ENCODE measurements around the gene HLA-DOB.
A peak's percentile ranks its signal among the peaks of the same experiment; 100 is the strongest.

HLA-DOB gene

DNA sequence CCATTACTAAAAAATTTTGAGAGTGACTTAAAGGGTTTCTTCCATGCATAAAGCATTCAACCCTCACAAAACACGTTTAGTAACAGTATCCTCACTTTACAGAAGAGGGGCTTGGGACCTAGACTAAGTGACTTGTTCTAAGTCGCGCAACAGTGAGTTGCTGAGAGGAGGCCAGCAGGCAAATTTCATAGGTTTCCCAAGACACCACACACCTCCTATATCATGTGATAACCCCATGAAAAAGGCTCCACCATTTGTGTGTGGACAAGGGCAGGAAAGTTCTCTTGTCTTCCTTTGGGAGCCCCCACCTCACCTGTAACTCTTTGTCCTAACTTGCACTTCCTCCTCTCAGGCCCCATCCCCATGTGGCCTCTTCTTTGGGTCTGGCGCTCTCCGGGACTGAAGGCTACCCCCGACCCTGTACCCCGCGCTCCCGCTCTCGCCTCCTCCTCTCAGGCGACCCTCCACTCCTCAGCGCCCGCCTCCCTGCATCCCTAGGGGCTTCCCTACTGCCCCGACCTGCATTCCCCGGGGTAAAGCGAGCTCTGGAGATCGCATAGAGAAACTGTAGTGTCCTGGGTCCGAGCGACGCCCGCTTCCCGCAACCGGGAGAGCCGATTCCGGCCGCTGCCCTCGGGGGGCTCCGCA is 26.7 kb upstream of the HLA-DOB start:
- DNase-seq = no peak

DNA sequence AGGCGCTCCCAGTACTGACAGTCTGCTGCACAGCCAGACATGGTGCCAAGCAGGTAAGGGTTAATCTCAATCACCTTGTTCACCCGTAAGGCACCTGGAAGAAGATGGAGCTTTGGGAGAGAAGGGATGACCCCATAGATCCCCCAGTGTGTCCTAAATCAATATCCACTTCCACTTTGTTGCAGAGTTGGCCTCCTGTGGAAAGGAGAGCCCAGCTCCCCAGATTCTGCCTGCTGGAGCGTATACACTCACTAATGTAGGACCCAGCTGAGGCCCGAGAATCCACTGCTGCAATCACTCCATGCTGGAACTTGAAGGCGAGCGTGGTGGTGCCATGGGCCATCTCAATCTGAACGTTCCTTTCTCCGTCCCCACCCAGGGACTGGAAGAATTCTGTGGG is 25.9 kb upstream of the HLA-DOB start:
- DNase-seq = no peak

GRCh38 chr6:32842021-32842650 is 25.3 kb upstream of the HLA-DOB start:
- no peak for DNase-seq

- no peak for DNase-seq
These were observed 23.9 kb upstream of the HLA-DOB start for GRCh38 chr6:32840604-32841246.

- DNase-seq = no peak
These were observed 22.6 kb upstream of the HLA-DOB start for GRCh38 chr6:32839356-32839755.

DNA sequence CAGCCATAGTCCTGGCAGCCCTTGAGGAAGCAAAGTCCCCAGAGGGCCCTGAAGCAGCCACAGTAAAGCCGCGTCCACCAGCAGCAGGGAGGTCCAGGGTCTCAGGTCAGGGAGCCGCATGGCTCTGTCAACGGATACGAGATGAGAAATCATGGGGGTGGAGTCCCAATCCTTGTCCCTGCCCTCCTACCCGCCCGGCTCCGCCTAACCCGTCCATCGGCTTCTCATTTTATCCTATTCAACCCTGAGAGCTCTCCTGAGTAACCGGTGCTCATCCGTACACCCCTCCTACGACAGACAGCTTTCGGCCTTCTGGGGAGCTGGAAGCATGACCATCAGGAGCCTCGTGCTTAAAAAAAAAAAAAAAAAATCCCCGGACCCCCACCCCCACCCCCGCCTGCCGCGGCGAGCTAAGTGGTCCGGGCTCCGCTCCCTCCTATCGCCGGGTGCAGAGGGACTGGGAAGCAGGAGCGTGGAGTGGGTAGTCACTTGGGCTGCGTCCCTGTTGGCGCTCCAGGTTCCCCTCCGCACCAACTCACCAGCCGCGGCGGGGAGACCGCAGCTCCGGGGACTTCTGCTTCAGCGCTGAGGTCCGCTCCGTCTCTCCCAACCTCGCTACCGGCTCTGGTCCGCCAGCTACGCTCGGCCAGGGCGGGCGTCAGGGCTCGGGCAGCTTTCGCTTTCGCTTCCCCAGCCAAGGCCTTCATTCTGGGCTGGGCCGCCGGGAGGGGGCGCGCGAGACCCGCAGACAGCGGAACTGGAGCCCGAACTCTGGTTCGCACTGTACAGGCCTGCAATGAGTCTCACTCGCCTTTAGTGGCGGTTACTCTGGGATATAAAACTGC is 21.5 kb upstream of the HLA-DOB start, which contains the start of gene TAP2:
TSS of gene TAP2 (minus strand) at position 626 of the 845 bp plus-strand sequence. CDS start at position 120, 506 bp downstream.
- DNase-seq = peak; percentile 79

DNA sequence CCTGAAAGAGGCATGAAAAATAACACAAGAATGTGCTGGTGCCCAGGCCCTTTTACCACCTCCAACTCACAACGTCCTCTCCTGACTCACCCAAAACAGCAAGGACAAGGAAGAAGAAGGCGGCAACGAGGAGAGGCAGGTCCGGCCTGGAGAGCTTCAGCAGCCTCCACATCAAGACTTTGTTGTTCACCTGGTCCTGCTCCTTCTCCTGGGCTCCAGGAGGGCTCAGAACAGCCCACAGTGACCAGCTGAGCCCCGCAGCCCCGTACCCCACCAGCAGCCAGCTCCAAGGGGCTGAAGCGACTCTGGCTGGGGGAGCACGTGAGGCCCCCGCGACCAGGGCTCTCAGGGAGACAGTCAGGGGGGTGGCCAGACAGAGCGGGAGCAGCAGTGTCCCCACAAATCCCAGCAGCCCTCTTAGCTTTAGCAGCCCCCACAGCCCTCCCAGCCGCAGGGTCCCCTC is 20.9 kb upstream of the HLA-DOB start:
- DNase-seq = no peak

- no peak for DNase-seq
These were observed 20.1 kb upstream of the HLA-DOB start for GRCh38 chr6:32836873-32837272.

GRCh38 chr6:32835167-32835893 is 18.5 kb upstream of the HLA-DOB start:
- DNase-seq = no peak

DNA sequence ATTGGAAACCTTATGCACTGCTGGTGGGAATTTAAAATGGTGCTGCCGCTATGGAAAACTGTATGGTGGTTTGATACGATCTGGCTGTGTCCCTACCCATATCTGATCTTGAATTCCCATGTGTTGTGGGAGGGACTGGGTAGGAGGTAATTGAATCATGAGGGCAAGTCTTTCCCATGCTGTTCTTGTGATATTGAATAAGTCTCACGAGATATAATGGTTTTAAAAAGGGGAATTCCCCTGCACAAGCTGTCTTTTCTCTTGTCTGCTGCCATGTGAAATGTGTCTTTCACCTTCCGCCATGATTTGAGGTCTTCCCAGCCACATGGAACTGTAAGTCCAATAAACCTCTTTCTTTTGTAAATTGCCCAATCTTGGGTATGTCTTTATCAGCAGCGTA is 16.9 kb upstream of the HLA-DOB start:
- no peak for DNase-seq

GRCh38 chr6:32832535-32832934 is 15.7 kb upstream of the HLA-DOB start:
- no peak for DNase-seq

- no peak for DNase-seq
These were observed 14.1 kb upstream of the HLA-DOB start for GRCh38 chr6:32830936-32831335.

- DNase-seq = no peak
These were observed 13.2 kb upstream of the HLA-DOB start for GRCh38 chr6:32830017-32830416.

DNA sequence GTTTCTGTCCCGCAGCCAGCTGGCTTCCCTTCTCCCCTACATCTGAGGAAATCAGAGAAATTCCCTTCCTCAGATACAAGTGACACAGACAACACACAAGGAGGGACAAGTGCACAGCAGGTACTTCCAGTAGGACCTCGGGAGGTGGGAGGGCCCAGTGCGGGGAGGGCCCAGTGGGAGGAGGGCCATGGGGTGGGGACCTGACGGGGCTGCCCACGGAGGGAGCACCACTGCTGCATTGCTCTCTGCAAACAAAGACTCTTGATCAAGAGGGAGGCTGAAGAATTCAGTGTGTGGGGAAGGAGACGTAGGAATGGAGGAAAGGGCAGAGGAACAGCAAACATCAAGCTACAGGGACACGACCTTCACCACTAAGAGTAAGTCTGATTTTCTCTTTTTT is 12.7 kb upstream of the HLA-DOB start:
- DNase-seq = no peak

- no peak for DNase-seq
These were observed 10.2 kb upstream of the HLA-DOB start for GRCh38 chr6:32827025-32827424.

DNA sequence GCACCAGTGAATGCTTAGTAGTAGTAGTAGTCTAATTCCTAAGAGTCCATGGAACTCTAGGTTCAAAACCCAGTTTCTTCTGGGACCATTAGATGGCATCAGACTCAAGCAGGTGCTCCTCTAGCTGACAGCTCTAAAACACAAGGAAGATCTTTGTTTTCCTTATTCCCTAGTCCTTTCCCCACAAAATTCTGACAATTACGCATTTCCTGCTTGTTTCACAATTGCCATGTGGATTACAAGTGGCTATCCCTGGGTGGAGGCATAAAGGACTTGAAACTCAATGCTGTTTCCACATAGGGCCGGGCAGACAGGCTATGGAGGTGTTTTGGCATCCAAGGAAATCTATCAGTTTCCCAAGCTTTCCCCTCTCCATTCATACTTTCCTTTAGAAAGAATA is 9.2 kb upstream of the HLA-DOB start:
- no peak for DNase-seq

- DNase-seq = no peak
These were observed 2.9 kb upstream of the HLA-DOB start for GRCh38 chr6:32819729-32820128.

GRCh38 chr6:32818867-32819266 is 2.1 kb upstream of the HLA-DOB start:
- DNase-seq = no peak

GRCh38 chr6:32815996-32816395 is 806 bp downstream of the HLA-DOB start:
- no peak for DNase-seq

GRCh38 chr6:32815115-32815514 is 1.7 kb downstream of the HLA-DOB start:
- no peak for DNase-seq

DNA sequence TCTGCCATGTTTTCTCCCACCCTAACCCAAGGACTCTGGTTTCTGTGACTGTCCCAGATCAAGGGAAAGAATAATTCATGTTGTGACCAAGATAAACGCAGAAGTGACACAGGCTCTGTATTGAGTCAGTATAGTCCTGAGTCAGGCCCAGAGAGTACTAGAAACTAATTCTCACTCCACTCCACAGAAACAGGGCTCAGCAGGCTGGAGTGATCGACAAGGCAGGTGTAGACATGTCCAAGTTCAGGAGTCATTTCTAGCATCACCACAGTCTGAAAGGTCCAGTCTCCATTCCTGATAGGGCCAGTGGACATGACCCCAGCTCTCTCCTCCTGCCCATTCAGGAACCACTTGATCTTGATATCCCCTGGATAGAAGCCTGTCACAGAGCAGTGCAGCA is 2.7 kb downstream of the HLA-DOB start:
- DNase-seq = no peak

DNA sequence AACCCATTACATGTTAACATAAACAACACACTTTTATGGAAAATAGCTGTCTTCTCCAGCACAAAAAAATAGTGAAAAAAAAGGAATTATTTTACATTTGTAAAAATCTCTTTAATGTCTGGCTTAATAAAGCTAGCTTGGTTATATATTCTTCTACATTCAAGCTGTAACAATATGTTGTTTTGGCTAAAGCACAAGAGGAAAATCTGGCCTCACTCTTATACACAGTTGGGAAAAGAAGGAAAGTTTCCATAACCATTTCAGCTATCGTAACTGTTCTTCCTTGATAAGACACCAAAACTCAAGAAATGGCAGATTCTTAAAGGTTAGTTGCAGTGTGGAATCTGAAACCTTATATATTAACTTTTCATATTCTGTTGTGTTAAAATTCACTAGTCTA is 7.6 kb downstream of the HLA-DOB start:
- DNase-seq = no peak

Measured in NCI-H1436 treated with DMSO at 0.1 percent for 48 hours (cell line).